GM12873 (cell line): ENCODE data around the gene SF3B3.

ENCODE experiments used
- CTCF ChIP-seq: IDR thresholded peaks from 2 replicates; pipeline ENCODE4 v1.5.1; 2012; ENCODE audit warnings: low read depth, mild to moderate bottlenecking, moderate library complexity, low read length, control low read depth; ENCODE audit not compliant: insufficient read depth; ENCODE audit errors: missing control alignments

Gene SF3B3

GRCh38 chr16:70604407-70605282 lies 81.0 kb downstream of the SF3B3 start:
- TF ChIP-seq CTCF, result no peak

- TF ChIP-seq CTCF, result no peak
Measured at GRCh38 chr16:70605283-70605657, 81.7 kb downstream of the SF3B3 start.

- no peak for TF ChIP-seq CTCF
Measured at GRCh38 chr16:70608521-70608920, 84.9 kb downstream of the SF3B3 start.

- TF ChIP-seq CTCF, result no peak
Measured at GRCh38 chr16:70610273-70611223, 86.9 kb downstream of the SF3B3 start.

GRCh38 chr16:70611224-70611598 lies 87.6 kb downstream of the SF3B3 start:
- peak; percentile 3 for TF ChIP-seq CTCF

- no peak for TF ChIP-seq CTCF
Measured at GRCh38 chr16:70611785-70612303, 88.2 kb downstream of the SF3B3 start.

GRCh38 chr16:70612931-70613330 lies 89.3 kb downstream of the SF3B3 start:
- TF ChIP-seq CTCF, result no peak
